A673 (cell line): ENCODE results near the gene ZNF473. TPM values are rescaled to one million over a fixed set of nuclear protein-coding genes. Genes with fewer than 3 reads are reported as not detected.
"Not testable (repeated sequence)": the region's sequence is repeated elsewhere in the genome, so short reads cannot be mapped to it uniquely, and the experiment has no call there.

Experiments used
- BruUV-seq: library from RNA; stranded (reverse); fragments of 400-500 nt; replicated peaks from 2 replicates; lab custom pipeline; 2021; lab: Mats Ljungman, UMichigan
- CTCF ChIA-PET: fragments of 300-600 bp; sonication (Branson Sonifier 250); formaldehyde crosslinking; loops from one replicate; lab custom pipeline; 2022; ENCODE audit warnings: antibody characterized with exemption; lab: Charles Lee
- POLR2A ChIA-PET: fragments of 300-600 bp; sonication (Branson Sonifier 250); formaldehyde crosslinking; loops from one replicate; lab custom pipeline; 2022; ENCODE audit warnings: antibody characterized with exemption; ENCODE audit not compliant: low non-redundant PET; lab: Charles Lee
- DNase-seq: peaks from one replicate; pipeline ENCODE4 v3.0.0-alpha.2; 2015; ENCODE audit warnings: low spot score
- H3K27ac ChIP-seq: fragments of 200-600 bp; sonication (generic); 2 replicates; pipeline ENCODE4 v1.5.1; 2016; ENCODE audit warnings: mixed run types, low read depth, mild to moderate bottlenecking, mixed read lengths, antibody characterized with exemption, low read length; ENCODE audit not compliant: poor library complexity, severe bottlenecking
- H3K27me3 ChIP-seq: fragments of 200-600 bp; sonication (generic); replicated peaks from 2 replicates; pipeline ENCODE4 v1.6.1; 2017; ENCODE audit warnings: mixed run types, low read depth, mild to moderate bottlenecking, mixed read lengths, antibody characterized with exemption, low read length; ENCODE audit not compliant: insufficient read depth, poor library complexity
- H3K36me3 ChIP-seq: fragments of 200-600 bp; sonication (generic); 2 replicates; pipeline ENCODE4 v1.6.1; 2016; ENCODE audit warnings: mixed run types, mild to moderate bottlenecking, mixed read lengths, antibody characterized with exemption, low read length; ENCODE audit not compliant: insufficient read depth, poor library complexity, severe bottlenecking
- H3K4me1 ChIP-seq: fragments of 200-600 bp; sonication (generic); 2 replicates; pipeline ENCODE4 v1.6.1; 2017; ENCODE audit warnings: mixed run types, mild to moderate bottlenecking, mixed read lengths, antibody characterized with exemption, low read length; ENCODE audit not compliant: insufficient read depth, poor library complexity, severe bottlenecking
- H3K4me3 ChIP-seq: fragments of 200-600 bp; sonication (generic); 2 replicates; pipeline ENCODE4 v1.5.1; 2016; ENCODE audit warnings: low read depth, mixed run types, mild to moderate bottlenecking, mixed read lengths, low read length; ENCODE audit not compliant: poor library complexity, severe bottlenecking
- H3K9me3 ChIP-seq: fragments of 200-600 bp; sonication (generic); 2 replicates; pipeline ENCODE4 v1.6.1; 2016; ENCODE audit warnings: mixed run types, low read depth, mild to moderate bottlenecking, mixed read lengths, antibody characterized with exemption, low read length; ENCODE audit not compliant: poor library complexity, severe bottlenecking
- EZH2 ChIP-seq: fragments of 200-600 bp; sonication (generic); IDR thresholded peaks from 2 replicates; pipeline ENCODE4 v1.6.1; 2017; ENCODE audit warnings: borderline replicate concordance, low read depth, mild to moderate bottlenecking, mixed read lengths, antibody characterized with exemption, low read length; ENCODE audit not compliant: poor library complexity, severe bottlenecking
- intact Hi-C: fragments of 100-400 bp; cut with micrococcal nuclease; formaldehyde crosslinking; loops from one replicate; pipeline ENCODE4 v1.10.0; 2022; ENCODE audit not compliant: unreplicated experiment
- total RNA-seq: library from RNA; stranded (reverse); gene quantifications from 2 replicates; pipeline ENCODE4 v1.2.3, GENCODE V29; 2021
- TF ChIP-seq, protein P1 (sequence below): fragments of 300-800, 200-600 bp; sonication (generic); conservative IDR thresholded peaks from 2 replicates; pipeline ENCODE4 v1.5.1; 2017; ENCODE audit warnings: low read depth, mild to moderate bottlenecking, antibody characterized with exemption, low read length, moderate library complexity, mixed read lengths

Gene ZNF473
- total RNA-seq, 1 experiment from 2014 or later, result 15.6 TPM

DNA sequence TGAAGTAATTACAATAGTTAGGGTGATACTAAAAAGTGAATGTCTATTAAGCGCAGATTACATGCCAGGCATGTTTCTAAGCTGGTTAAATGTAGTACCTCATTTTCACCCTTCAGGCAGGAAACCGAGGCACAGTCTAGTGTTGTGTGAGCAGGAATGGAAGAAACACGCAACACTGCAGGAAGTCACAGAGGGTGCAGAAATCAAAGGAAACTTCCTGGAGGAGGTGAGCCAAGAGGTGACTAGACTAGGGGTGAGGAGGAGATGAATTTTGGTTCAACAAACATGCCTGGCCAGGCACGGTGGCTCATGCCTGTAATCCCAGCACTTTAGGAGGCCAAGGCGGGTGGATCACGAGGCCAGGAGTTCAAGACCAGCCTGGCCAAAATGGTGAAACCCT, 41.8 kb downstream of the ZNF473 start:
- no peaks in the 10 kb centered on the region for H3K4me1 ChIP-seq
- no peak overlapping the region for H3K27ac ChIP-seq
- BruUV-seq, result no TSS peak
- H3K9me3 ChIP-seq, result no peaks in the 10 kb centered on the region
- POLR2A ChIA-PET, result no interaction called here
- no peak overlapping the region for H3K4me3 ChIP-seq
- no peak for DNase-seq
- CTCF ChIA-PET, result no interaction called here
- no peaks in the 10 kb centered on the region for H3K36me3 ChIP-seq
- TF ChIP-seq EZH2, result no peak
- TF ChIP-seq, protein P1, sequence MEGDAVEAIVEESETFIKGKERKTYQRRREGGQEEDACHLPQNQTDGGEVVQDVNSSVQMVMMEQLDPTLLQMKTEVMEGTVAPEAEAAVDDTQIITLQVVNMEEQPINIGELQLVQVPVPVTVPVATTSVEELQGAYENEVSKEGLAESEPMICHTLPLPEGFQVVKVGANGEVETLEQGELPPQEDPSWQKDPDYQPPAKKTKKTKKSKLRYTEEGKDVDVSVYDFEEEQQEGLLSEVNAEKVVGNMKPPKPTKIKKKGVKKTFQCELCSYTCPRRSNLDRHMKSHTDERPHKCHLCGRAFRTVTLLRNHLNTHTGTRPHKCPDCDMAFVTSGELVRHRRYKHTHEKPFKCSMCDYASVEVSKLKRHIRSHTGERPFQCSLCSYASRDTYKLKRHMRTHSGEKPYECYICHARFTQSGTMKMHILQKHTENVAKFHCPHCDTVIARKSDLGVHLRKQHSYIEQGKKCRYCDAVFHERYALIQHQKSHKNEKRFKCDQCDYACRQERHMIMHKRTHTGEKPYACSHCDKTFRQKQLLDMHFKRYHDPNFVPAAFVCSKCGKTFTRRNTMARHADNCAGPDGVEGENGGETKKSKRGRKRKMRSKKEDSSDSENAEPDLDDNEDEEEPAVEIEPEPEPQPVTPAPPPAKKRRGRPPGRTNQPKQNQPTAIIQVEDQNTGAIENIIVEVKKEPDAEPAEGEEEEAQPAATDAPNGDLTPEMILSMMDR, result no peak
- intact Hi-C loops, result no loop called here
- H3K27me3 ChIP-seq, result no peaks in the 10 kb centered on the region

DNA sequence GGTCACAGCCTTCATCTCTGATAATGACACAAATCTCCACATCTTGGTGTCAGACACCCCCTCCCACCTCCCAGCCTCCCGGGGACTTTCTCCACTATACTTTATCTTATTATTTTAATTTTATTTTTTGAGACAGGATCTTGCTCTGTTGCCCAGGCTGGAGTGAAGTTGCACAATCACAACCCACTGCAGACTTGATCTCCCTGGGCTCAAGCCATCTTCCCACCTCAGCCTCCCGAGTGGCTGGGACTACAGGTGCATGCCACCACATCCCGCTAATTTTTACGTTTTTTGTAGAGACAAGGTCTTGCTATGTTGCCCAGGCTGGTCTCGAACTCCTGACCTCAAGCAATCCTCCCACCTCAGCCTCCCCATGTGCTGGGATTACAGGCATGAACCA, 42.6 kb downstream of the ZNF473 start:
- H3K27ac ChIP-seq, H3K4me3 ChIP-seq, H3K27me3 ChIP-seq, BruUV-seq, H3K9me3 ChIP-seq, intact Hi-C loops, POLR2A ChIA-PET, H3K36me3 ChIP-seq, DNase-seq, CTCF ChIA-PET, H3K4me1 ChIP-seq: not testable (repeated sequence)

DNA sequence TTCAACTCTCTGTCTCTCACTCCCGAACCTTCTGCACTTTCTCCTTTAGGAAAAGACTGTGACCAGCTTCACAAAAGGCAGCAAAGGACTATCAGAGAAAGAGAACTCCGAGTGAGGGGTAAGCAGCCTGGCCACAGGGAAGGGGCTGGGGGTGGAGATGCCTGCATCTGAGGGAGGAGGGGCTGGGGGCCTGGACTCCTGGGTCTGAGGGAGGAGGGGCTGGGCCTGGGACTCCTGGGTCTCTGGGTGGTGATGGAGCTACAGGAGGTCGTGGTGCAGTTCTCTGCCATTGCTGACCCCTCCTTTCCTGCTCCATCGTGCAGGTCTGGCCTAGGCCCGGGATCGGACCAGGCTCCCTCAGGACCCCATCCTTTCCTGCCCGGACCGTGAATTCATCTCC, 49.3 kb downstream of the ZNF473 start:
- intact Hi-C loops, H3K9me3 ChIP-seq, H3K27ac ChIP-seq, H3K4me1 ChIP-seq, BruUV-seq, POLR2A ChIA-PET, CTCF ChIA-PET, H3K27me3 ChIP-seq, H3K36me3 ChIP-seq, DNase-seq, H3K4me3 ChIP-seq: not testable (repeated sequence)

DNA sequence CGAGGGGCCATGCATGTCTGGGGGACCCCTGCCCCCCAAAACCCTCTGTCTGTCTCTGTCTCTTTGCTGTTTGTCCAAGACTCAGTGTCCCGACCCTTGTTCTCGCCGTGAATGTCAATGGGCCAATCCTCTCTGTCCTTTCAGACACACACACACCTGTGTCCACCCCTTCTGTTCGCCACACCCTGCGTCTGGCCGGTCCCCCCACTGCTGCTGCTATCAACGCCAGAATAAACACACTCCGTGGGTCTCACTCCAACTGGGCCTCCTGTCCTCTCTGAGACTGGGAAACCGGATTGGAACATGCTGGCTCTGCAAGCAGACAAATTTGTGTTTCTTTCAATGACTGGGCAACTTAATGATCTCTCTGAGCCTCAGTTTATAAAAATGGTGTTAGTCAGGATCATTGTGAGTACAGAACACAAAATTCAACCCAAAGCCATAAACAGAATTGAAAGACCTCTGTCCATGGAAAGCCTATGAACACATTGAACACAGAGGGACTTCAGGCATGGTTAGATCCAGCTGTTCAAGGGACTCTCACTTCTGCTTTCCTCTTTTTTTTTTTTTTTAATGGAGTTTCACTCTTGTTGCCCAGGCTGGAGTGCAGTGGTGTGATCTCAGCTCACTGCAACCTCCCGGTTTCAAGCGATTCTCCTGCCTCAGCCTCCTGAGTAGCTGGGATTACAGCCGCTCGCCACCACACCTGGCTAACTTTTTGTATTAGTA, 50.0 kb downstream of the ZNF473 start:
- DNase-seq, H3K9me3 ChIP-seq, BruUV-seq, H3K36me3 ChIP-seq, H3K27me3 ChIP-seq, H3K4me1 ChIP-seq, H3K4me3 ChIP-seq, intact Hi-C loops, CTCF ChIA-PET, H3K27ac ChIP-seq: not testable (repeated sequence)
- POLR2A ChIA-PET, result interaction anchor here (0.6 kb wide), 1 partner anchor 199 kb away, joined by 8 read pairs; no protein-coding TSS in a partner anchor

DNA sequence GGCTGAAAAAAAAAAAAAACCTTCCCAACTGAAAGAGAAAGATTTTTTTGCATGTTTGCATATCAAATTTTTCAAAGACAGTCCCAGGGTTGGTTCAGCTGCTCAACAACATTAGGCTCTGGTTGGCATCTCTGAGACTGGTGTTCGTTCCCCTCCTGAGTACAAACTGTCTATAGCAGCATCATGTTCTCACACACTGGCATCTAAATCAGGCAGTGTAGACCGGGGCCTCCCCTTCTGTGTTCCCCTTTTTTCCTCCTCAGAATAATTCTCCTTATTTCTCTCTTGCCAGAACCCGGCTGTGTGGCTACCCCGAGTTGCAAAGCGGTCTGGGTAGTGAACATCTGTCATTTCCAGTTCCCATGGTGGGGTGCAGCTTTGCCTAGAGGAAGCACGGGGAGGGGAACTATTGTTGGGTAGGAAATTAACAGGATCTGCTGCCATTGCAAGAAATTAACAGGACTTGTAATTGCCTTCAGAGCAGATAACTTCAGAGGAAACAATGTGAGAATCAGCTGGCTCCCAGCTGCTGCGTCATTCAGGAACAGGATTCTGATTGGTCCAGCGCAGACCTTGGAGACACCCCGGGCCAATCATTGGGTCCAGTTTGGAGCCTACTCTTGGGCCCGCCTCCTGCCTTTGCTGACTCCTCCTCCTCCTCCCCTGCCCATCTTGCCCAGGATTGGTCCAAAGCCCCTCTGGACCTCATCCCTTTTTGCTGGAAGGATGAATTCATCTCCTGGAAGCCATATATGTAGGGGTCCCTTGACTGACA, 51.0 kb downstream of the ZNF473 start:
- H3K27ac ChIP-seq, intact Hi-C loops, H3K4me1 ChIP-seq, POLR2A ChIA-PET, H3K4me3 ChIP-seq, DNase-seq, H3K36me3 ChIP-seq, BruUV-seq, H3K9me3 ChIP-seq, H3K27me3 ChIP-seq, CTCF ChIA-PET: not testable (repeated sequence)

DNA sequence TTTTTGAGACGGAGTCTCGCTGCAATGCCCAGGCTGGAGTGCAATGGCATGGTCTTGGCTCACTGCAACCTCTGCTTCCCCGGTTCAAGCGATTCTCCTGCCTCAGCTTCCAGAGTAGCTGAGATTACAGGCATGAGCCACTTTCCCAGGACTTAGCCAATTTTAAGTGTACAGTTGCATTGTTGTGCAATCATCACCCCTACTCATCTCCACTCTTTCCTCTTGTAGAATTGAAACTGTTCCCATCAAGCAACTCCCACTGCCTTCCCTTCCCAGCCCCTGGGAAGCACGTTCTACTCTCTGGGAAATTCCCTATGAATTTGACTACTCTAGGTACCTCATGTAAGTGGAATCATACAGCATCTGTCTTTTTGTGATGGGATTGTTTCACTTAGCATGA, 53.2 kb downstream of the ZNF473 start:
- DNase-seq, H3K4me3 ChIP-seq, POLR2A ChIA-PET, CTCF ChIA-PET, H3K27ac ChIP-seq, H3K4me1 ChIP-seq, H3K27me3 ChIP-seq, H3K36me3 ChIP-seq, H3K9me3 ChIP-seq, intact Hi-C loops, BruUV-seq: not testable (repeated sequence)
